Calu3 (cell line): Measurements from ENCODE around the gene HHAT. TPM values are rescaled to one million over a fixed set of nuclear protein-coding genes. Genes with fewer than 3 reads are reported as not detected.

Source experiments
- BruUV-seq: library from RNA; stranded (reverse); fragments of 400-500 nt; replicated peaks from 2 replicates; lab custom pipeline; 2021; lab: Mats Ljungman, UMichigan
- CTCF ChIA-PET: fragments of 300-600 bp; sonication (Branson Sonifier 250); formaldehyde crosslinking; loops from one replicate; lab custom pipeline; 2022; ENCODE audit warnings: antibody characterized with exemption; lab: Charles Lee
- DNase-seq: peaks from one replicate; pipeline ENCODE4 v3.0.0; 2022
- H3K27ac Mint-ChIP-seq: one replicate; pipeline ENCODE4 v1.8.0; 2022; ENCODE audit warnings: mixed read lengths; ENCODE audit not compliant: unreplicated experiment
- H3K27me3 Mint-ChIP-seq: one replicate; pipeline ENCODE4 v1.8.0; 2022; ENCODE audit warnings: mixed read lengths; ENCODE audit not compliant: unreplicated experiment
- H3K36me3 Mint-ChIP-seq: one replicate; pipeline ENCODE4 v1.8.0; 2022; ENCODE audit warnings: mild to moderate bottlenecking, moderate library complexity, mixed read lengths; ENCODE audit not compliant: insufficient read depth, unreplicated experiment
- H3K4me1 Mint-ChIP-seq: one replicate; pipeline ENCODE4 v1.8.0; 2022; ENCODE audit warnings: mild to moderate bottlenecking, low read depth, mixed read lengths; ENCODE audit not compliant: unreplicated experiment
- H3K4me3 Mint-ChIP-seq: one replicate; pipeline ENCODE4 v1.8.0; 2022; ENCODE audit warnings: mild to moderate bottlenecking, low read depth, moderate library complexity, mixed read lengths; ENCODE audit not compliant: unreplicated experiment
- H3K9me3 Mint-ChIP-seq: one replicate; pipeline ENCODE4 v1.8.0; 2022; ENCODE audit warnings: low read depth, mixed read lengths; ENCODE audit not compliant: unreplicated experiment
- CTCF ChIP-seq: fragments of 200-600 bp; IDR thresholded peaks from one replicate; pipeline ENCODE4 v1.8.0; 2022; ENCODE audit warnings: antibody characterized with exemption; ENCODE audit not compliant: unreplicated experiment
- intact Hi-C: fragments of 100-400 bp; cut with micrococcal nuclease; formaldehyde crosslinking; loops from one replicate; pipeline ENCODE4 v1.10.0; 2022; ENCODE audit not compliant: unreplicated experiment
- total RNA-seq: library from RNA; stranded (reverse); gene quantifications from 2 replicates; pipeline ENCODE4 v1.2.3, GENCODE V29; 2022

The HHAT gene
- total RNA-seq, 1 experiment from 2014 or later: 5.8 TPM

- no peak overlapping the region for H3K27ac Mint-ChIP-seq
- peaks cover 2% of the 10 kb centered on the region for H3K9me3 Mint-ChIP-seq
- no peak overlapping the region for H3K4me3 Mint-ChIP-seq
- H3K27me3 Mint-ChIP-seq: peaks cover 16% of the 10 kb centered on the region
- TF ChIP-seq CTCF: no peak
- CTCF ChIA-PET: interaction anchor here (0.5 kb wide), 1 partner anchor 154 kb away, joined by 3 read pairs; no protein-coding TSS in a partner anchor
- DNase-seq: no peak
- intact Hi-C loops: no loop called here
- BruUV-seq: no TSS peak
- no peaks in the 10 kb centered on the region for H3K4me1 Mint-ChIP-seq
- H3K36me3 Mint-ChIP-seq: no peaks in the 10 kb centered on the region
These were observed 354.8 kb downstream of the HHAT start for GRCh38 chr1:210683403-210684047.

- peaks cover 16% of the 10 kb centered on the region for H3K27me3 Mint-ChIP-seq
- intact Hi-C loops: no loop called here
- H3K27ac Mint-ChIP-seq: no peak overlapping the region
- no peaks in the 10 kb centered on the region for H3K9me3 Mint-ChIP-seq
- no peak for TF ChIP-seq CTCF
- no peaks in the 10 kb centered on the region for H3K36me3 Mint-ChIP-seq
- no peaks in the 10 kb centered on the region for H3K4me1 Mint-ChIP-seq
- no peak for DNase-seq
- no peak overlapping the region for H3K4me3 Mint-ChIP-seq
- BruUV-seq: no TSS peak
- CTCF ChIA-PET: interaction anchor here (0.5 kb wide), 1 partner anchor 155 kb away, joined by 3 read pairs; no protein-coding TSS in a partner anchor
These were observed 356.0 kb downstream of the HHAT start for GRCh38 chr1:210684466-210685294.

- intact Hi-C loops: no loop called here
- peaks cover 16% of the 10 kb centered on the region for H3K27me3 Mint-ChIP-seq
- H3K27ac Mint-ChIP-seq: no peak overlapping the region
- H3K36me3 Mint-ChIP-seq: no peaks in the 10 kb centered on the region
- CTCF ChIA-PET: no interaction called here
- no peak overlapping the region for H3K4me3 Mint-ChIP-seq
- DNase-seq: no peak
- no peak for TF ChIP-seq CTCF
- no peaks in the 10 kb centered on the region for H3K4me1 Mint-ChIP-seq
- no TSS peak for BruUV-seq
- H3K9me3 Mint-ChIP-seq: no peaks in the 10 kb centered on the region
These were observed 356.6 kb downstream of the HHAT start for GRCh38 chr1:210685295-210685650.

- Mint-ChIP-seq H3K27me3 (peaks cover 28% of the 10 kb centered on the region), H3K36me3 (no peaks in the 10 kb centered on the region), H3K4me3 (no peak overlapping the region), H3K4me1 (no peaks in the 10 kb centered on the region), H3K9me3 (no peaks in the 10 kb centered on the region), H3K27ac (no peak overlapping the region)
- DNase-seq: no peak
- no TSS peak for BruUV-seq
- intact Hi-C loops: no loop called here
- CTCF ChIA-PET: no interaction called here
- no peak for TF ChIP-seq CTCF
These were observed 358.1 kb downstream of the HHAT start for GRCh38 chr1:210686841-210687240.
